Hepatocyte (in vitro differentiated cells): ENCODE measurements around the gene QRFP. TPM values are rescaled to one million over a fixed set of nuclear protein-coding genes. Genes with fewer than 3 reads are reported as not detected.

Experiments
- DNase-seq: peaks from one replicate; pipeline ENCODE4 v3.0.0-alpha.2; 2016; ENCODE audit warnings: low spot score
- H2AFZ ChIP-seq: fragments of 200-600 bp; sonication (generic); 2 replicates; pipeline ENCODE4 v1.6.0; 2016; ENCODE audit warnings: antibody characterized with exemption, mild to moderate bottlenecking
- H3K27ac ChIP-seq: fragments of 200-600 bp; sonication (generic); 2 replicates; pipeline ENCODE4 v1.5.1; 2016; ENCODE audit warnings: mild to moderate bottlenecking
- H3K27me3 ChIP-seq: fragments of 200-600 bp; sonication (generic); 2 replicates; pipeline ENCODE4 v1.6.1; 2016
- H3K36me3 ChIP-seq: fragments of 200-600 bp; sonication (generic); replicated peaks from 2 replicates; pipeline ENCODE4 v1.5.1; 2016; ENCODE audit warnings: low read depth; ENCODE audit not compliant: insufficient read depth
- H3K4me1 ChIP-seq: fragments of 200-600 bp; sonication (generic); 2 replicates; pipeline ENCODE4 v1.5.1; 2016; ENCODE audit warnings: mild to moderate bottlenecking, moderate library complexity; ENCODE audit not compliant: insufficient read depth
- H3K4me2 ChIP-seq: fragments of 200-600 bp; sonication (generic); 2 replicates; pipeline ENCODE4 v1.6.0; 2016
- H3K4me3 ChIP-seq: fragments of 200-600 bp; sonication (generic); 2 replicates; pipeline ENCODE4 v1.5.1; 2016; ENCODE audit warnings: mild to moderate bottlenecking
- H3K79me2 ChIP-seq: fragments of 200-600 bp; sonication (generic); 2 replicates; pipeline ENCODE4 v1.6.0; 2017; ENCODE audit warnings: mild to moderate bottlenecking
- H3K9me2 ChIP-seq: fragments of 200-600 bp; sonication (generic); replicated peaks from 2 replicates; pipeline ENCODE4 v1.6.0; 2017; ENCODE audit warnings: mild to moderate bottlenecking; ENCODE audit not compliant: insufficient read depth
- H3K9me3 ChIP-seq: fragments of 200-600 bp; sonication (generic); 2 replicates; pipeline ENCODE4 v1.5.1; 2016; ENCODE audit warnings: low read depth, mild to moderate bottlenecking
- H4K20me1 ChIP-seq: fragments of 200-600 bp; sonication (generic); 2 replicates; pipeline ENCODE4 v1.6.0; 2016; ENCODE audit warnings: mild to moderate bottlenecking; ENCODE audit not compliant: insufficient read depth, poor library complexity, severe bottlenecking
- EZH2 ChIP-seq: fragments of 200-600 bp; sonication (generic); IDR thresholded peaks from 2 replicates; pipeline ENCODE4 v1.6.1; 2016; ENCODE audit warnings: antibody characterized with exemption, mild to moderate bottlenecking, borderline replicate concordance
- EZH2phosphoT487 ChIP-seq: fragments of 200-600 bp; sonication (generic); IDR thresholded peaks from one replicate; pipeline ENCODE4 v1.6.1; 2018; ENCODE audit warnings: antibody characterized with exemption, mild to moderate bottlenecking, low read depth, moderate library complexity; ENCODE audit not compliant: unreplicated experiment, severe bottlenecking
- WGBS: methylation state at CpG from one replicate; pipeline ENCODE4 v1.1.6; 2016; ENCODE audit warnings: low lambda C conversion rate; ENCODE audit errors: missing lambda C conversion rate; 5-methylcytosine and 5-hydroxymethylcytosine counted together
- polyA plus RNA-seq: library from polyadenylated mRNA; unstranded; fragments of >200 nt; fragmentation: Nextera tagmentation; extraction: Ambion mirVana; gene quantifications from 2 replicates; pipeline ENCODE4 v1.2.1, GENCODE V29; 2016
- total RNA-seq: library from RNA; depleted of rRNA; stranded (reverse); fragments of >200 nt; gene quantifications from 2 replicates; pipeline ENCODE4 v1.2.3, GENCODE V29; 2014
- TF ChIP-seq, protein P1 (sequence below): fragments of 200-600 bp; sonication (generic); IDR thresholded peaks from 2 replicates; pipeline ENCODE4 v1.5.1; 2016; ENCODE audit warnings: antibody characterized with exemption, mild to moderate bottlenecking; ENCODE audit not compliant: poor library complexity

The QRFP gene
- total and polyA plus RNA-seq, 2 experiments from 2014 or later, result 0.21 TPM; not detected in 1

DNA sequence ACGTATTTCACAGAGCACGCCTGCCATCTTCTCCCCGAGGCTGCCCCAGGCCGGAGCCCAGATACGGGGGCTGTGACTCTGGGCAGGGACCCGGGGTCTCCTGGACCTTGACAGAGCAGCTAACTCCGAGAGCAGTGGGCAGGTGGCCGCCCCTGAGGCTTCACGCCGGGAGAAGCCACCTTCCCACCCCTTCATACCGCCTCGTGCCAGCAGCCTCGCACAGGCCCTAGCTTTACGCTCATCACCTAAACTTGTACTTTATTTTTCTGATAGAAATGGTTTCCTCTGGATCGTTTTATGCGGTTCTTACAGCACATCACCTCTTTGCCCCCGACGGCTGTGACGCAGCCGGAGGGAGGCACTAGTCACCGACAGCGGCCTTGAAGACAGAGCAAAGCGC lies 9.6 kb downstream of the QRFP start:
- 94% methylated on average over 23 of the region's 23 CpGs for WGBS
- TF ChIP-seq, protein P1, sequence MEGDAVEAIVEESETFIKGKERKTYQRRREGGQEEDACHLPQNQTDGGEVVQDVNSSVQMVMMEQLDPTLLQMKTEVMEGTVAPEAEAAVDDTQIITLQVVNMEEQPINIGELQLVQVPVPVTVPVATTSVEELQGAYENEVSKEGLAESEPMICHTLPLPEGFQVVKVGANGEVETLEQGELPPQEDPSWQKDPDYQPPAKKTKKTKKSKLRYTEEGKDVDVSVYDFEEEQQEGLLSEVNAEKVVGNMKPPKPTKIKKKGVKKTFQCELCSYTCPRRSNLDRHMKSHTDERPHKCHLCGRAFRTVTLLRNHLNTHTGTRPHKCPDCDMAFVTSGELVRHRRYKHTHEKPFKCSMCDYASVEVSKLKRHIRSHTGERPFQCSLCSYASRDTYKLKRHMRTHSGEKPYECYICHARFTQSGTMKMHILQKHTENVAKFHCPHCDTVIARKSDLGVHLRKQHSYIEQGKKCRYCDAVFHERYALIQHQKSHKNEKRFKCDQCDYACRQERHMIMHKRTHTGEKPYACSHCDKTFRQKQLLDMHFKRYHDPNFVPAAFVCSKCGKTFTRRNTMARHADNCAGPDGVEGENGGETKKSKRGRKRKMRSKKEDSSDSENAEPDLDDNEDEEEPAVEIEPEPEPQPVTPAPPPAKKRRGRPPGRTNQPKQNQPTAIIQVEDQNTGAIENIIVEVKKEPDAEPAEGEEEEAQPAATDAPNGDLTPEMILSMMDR, result no peak
- TF ChIP-seq EZH2, result no peak
- no peak for TF ChIP-seq EZH2phosphoT487

DNA sequence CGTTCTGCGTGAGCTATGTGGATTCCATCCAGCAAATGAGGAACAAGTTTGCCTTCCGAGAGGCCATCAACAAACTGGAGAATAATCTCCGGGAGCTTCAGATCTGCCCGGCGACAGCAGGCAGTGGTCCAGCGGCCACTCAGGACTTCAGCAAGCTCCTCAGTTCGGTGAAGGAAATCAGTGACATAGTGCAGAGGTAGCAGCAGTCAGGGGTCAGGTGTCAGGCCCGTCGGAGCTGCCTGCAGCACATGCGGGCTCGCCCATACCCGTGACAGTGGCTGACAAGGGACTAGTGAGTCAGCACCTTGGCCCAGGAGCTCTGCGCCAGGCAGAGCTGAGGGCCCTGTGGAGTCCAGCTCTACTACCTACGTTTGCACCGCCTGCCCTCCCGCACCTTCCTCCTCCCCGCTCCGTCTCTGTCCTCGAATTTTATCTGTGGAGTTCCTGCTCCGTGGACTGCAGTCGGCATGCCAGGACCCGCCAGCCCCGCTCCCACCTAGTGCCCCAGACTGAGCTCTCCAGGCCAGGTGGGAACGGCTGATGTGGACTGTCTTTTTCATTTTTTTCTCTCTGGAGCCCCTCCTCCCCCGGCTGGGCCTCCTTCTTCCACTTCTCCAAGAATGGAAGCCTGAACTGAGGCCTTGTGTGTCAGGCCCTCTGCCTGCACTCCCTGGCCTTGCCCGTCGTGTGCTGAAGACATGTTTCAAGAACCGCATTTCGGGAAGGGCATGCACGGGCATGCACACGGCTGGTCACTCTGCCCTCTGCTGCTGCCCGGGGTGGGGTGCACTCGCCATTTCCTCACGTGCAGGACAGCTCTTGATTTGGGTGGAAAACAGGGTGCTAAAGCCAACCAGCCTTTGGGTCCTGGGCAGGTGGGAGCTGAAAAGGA lies 10.9 kb downstream of the QRFP start:
- no peak for DNase-seq

More for the DNA sequence above, 9.6 kb downstream of the QRFP start:
- no peak overlapping the region for H3K4me3 ChIP-seq
- H3K79me2 ChIP-seq, result no peaks in the 10 kb centered on the region
- H3K4me2 ChIP-seq, result no peak overlapping the region
- no peaks in the 10 kb centered on the region for H3K4me1 ChIP-seq
- no peaks in the 10 kb centered on the region for H3K27me3 ChIP-seq
- H3K9me2 ChIP-seq, result no peaks in the 10 kb centered on the region
- no peak overlapping the region for H3K27ac ChIP-seq
- H3K9me3 ChIP-seq, result no peaks in the 10 kb centered on the region
- H3K36me3 ChIP-seq, result no peaks in the 10 kb centered on the region
- H2AFZ ChIP-seq, result no peak overlapping the region
- H4K20me1 ChIP-seq, result peaks cover 12% of the 10 kb centered on the region
- DNase-seq, result no peak

DNA sequence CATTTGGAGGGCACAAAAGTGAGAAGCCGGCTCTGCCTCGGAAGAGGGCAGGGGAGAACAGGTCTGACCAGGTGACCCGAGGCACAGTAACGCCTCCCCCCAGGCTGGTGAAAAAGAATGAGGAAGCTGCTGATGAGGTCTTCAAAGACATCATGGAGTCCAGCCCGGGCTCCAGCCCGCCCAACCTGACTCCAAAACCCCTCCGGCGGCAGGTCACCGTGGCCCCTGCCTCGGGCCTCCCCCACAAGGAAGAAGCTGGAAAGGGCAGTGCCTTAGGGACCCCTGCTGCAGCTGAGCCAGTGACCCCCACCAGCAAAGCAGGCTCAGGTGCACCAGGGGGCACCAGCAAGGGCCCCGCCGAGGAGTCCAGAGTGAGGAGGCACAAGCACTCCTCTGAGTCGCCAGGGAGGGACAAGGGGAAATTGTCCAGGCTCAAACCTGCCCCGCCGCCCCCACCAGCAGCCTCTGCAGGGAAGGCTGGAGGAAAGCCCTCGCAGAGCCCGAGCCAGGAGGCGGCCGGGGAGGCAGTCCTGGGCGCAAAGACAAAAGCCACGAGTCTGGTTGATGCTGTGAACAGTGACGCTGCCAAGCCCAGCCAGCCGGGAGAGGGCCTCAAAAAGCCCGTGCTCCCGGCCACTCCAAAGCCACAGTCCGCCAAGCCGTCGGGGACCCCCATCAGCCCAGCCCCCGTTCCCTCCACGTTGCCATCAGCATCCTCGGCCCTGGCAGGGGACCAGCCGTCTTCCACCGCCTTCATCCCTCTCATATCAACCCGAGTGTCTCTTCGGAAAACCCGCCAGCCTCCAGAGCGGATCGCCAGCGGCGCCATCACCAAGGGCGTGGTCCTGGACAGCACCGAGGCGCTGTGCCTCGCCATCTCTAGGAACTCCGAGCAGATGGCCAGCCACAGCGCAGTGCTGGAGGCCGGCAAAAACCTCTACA lies 11.8 kb downstream of the QRFP start:
- no peak for DNase-seq
- no peak overlapping the region for H3K4me2 ChIP-seq
- no peaks in the 10 kb centered on the region for H3K4me1 ChIP-seq
- H3K36me3 ChIP-seq, result no peaks in the 10 kb centered on the region
- no peak overlapping the region for H3K27ac ChIP-seq
- no peak overlapping the region for H2AFZ ChIP-seq
- TF ChIP-seq, protein P1, result no peak
- TF ChIP-seq EZH2phosphoT487 (no peak), EZH2 (no peak)
- no peak overlapping the region for H3K4me3 ChIP-seq
- 94% methylated on average over 46 of the region's 47 CpGs for WGBS
- H3K9me2 ChIP-seq, result no peaks in the 10 kb centered on the region
- H3K9me3 ChIP-seq, result no peaks in the 10 kb centered on the region
- H3K27me3 ChIP-seq, result no peaks in the 10 kb centered on the region
- no peaks in the 10 kb centered on the region for H3K79me2 ChIP-seq
- H4K20me1 ChIP-seq, result peaks cover 12% of the 10 kb centered on the region

More for the DNA sequence above, 10.9 kb downstream of the QRFP start:
- no peak for TF ChIP-seq EZH2phosphoT487
- TF ChIP-seq, protein P1, result no peak
- no peak for TF ChIP-seq EZH2
- Histone ChIP-seq H3K36me3 (no peaks in the 10 kb centered on the region), H3K27ac (no peak overlapping the region), H3K9me3 (no peaks in the 10 kb centered on the region), H3K27me3 (no peaks in the 10 kb centered on the region), H2AFZ (no peak overlapping the region), H3K4me2 (no peak overlapping the region), H3K79me2 (no peaks in the 10 kb centered on the region), H3K4me1 (no peaks in the 10 kb centered on the region), H3K4me3 (no peak overlapping the region), H3K9me2 (no peaks in the 10 kb centered on the region), H4K20me1 (peaks cover 12% of the 10 kb centered on the region)
- WGBS, result 92% methylated on average over 35 of the region's 35 CpGs
